T-cell (primary cell): ENCODE data around the gene TECR. TPM values are rescaled to one million over a fixed set of nuclear protein-coding genes. Genes with fewer than 3 reads are reported as not detected.

Experiments used
- ATAC-seq, 4 experiments: fragments of 200-7000 bp in 3 of 4; fragments of 150-1000 bp in 1 of 4; cut with Tn5 transposase; replicated peaks in 1 of 4; 1 replicate in 3 of 4; 2 replicates in 1 of 4; pipeline ENCODE4 v1.10.0; 2021; ENCODE audit warnings: moderate library complexity in 3 of 4, mild to moderate bottlenecking in 2 of 4, moderate number of reproducible peaks in 1 of 4
- CTCF ChIA-PET, 2 donors: fragments of 300-600 bp; sonication (Branson Sonifier 250); formaldehyde crosslinking; loops; one replicate each; lab custom pipeline; 2022; ENCODE audit warnings: antibody characterized with exemption in 2 of 2; lab: Charles Lee
- POLR2A ChIA-PET, 2 donors: fragments of 300-600 bp; sonication (Branson Sonifier 250); formaldehyde crosslinking; loops; one replicate each; lab custom pipeline; 2022; ENCODE audit warnings: antibody characterized with exemption in 2 of 2; lab: Charles Lee
- DNase-seq, 35 experiments: peaks; one replicate each; pipeline versions ENCODE4 v3.0.0 to v3.0.0-alpha.2; 2013 to 2023
- H3K27ac ChIP-seq: one replicate; pipeline ENCODE4 v1.5.1; 2013; ENCODE audit warnings: low read length
- H3K27me3 ChIP-seq, 2 experiments: replicated peaks in 1 of 2; 1 replicate in 1 of 2; 2 replicates in 1 of 2; pipeline versions ENCODE4 v1.6.1 to v1.7.0; 2013; ENCODE audit warnings: low read length in 1 of 2, mixed read lengths in 1 of 2; ENCODE audit not compliant: control insufficient read depth in 2 of 2, insufficient read depth in 2 of 2; ENCODE audit errors: extremely low read depth in 1 of 2
- H3K36me3 ChIP-seq, 2 donors: 1 replicate in 1 of 2; 2 replicates in 1 of 2; pipeline versions ENCODE4 v1.6.1 to v1.7.0; 2013; ENCODE audit warnings: low read length in 1 of 2; ENCODE audit not compliant: control insufficient read depth in 2 of 2, insufficient read depth in 1 of 2; ENCODE audit errors: extremely low read depth in 1 of 2
- H3K4me1 ChIP-seq, 2 experiments: 1 replicate in 1 of 2; 2 replicates in 1 of 2; pipeline versions ENCODE4 v1.6.1 to v1.7.0; 2013; ENCODE audit warnings: low read length in 2 of 2, mixed read lengths in 1 of 2; ENCODE audit not compliant: insufficient read depth in 2 of 2, control insufficient read depth in 1 of 2; ENCODE audit errors: extremely low read depth in 1 of 2
- H3K4me3 ChIP-seq, 2 donors: 1 replicate in 1 of 2; 2 replicates in 1 of 2; pipeline versions ENCODE4 v1.5.1 to v1.7.0; 2013; ENCODE audit warnings: mild to moderate bottlenecking in 2 of 2, low read length in 1 of 2, moderate library complexity in 1 of 2; ENCODE audit not compliant: control insufficient read depth in 1 of 2; ENCODE audit errors: extremely low read depth in 1 of 2
- H3K9me3 ChIP-seq: 2 replicates; pipeline ENCODE4 v1.7.0; 2013
- H3K27ac Mint-ChIP-seq, 2 donors: one replicate each; pipeline ENCODE4 v1.8.0; 2020 to 2021; ENCODE audit warnings: mild to moderate bottlenecking in 2 of 2, mixed read lengths in 2 of 2
- H3K27me3 Mint-ChIP-seq, 2 donors: one replicate each; pipeline ENCODE4 v1.8.0; 2021 to 2022; ENCODE audit warnings: mixed read lengths in 2 of 2
- H3K36me3 Mint-ChIP-seq: one replicate; pipeline ENCODE4 v1.8.0; 2021; ENCODE audit warnings: mixed read lengths
- H3K4me1 Mint-ChIP-seq, 3 donors: one replicate each; pipeline ENCODE4 v1.8.0; 2020 to 2022; ENCODE audit warnings: mixed read lengths in 3 of 3, mild to moderate bottlenecking in 1 of 3
- H3K4me3 Mint-ChIP-seq, 3 donors: one replicate each; pipeline ENCODE4 v1.8.0; 2020 to 2022; ENCODE audit warnings: mild to moderate bottlenecking in 3 of 3, mixed read lengths in 3 of 3, moderate library complexity in 3 of 3
- H3K9me3 Mint-ChIP-seq, 3 donors: one replicate each; pipeline ENCODE4 v1.8.0; 2020 to 2022; ENCODE audit warnings: mixed read lengths in 3 of 3
- WGBS: methylation state at CpG from one replicate; pipeline ENCODE4 v1.1.5; 2013; ENCODE audit warnings: missing lambda C conversion rate; ENCODE audit not compliant: insufficient coverage; 5-methylcytosine and 5-hydroxymethylcytosine counted together
- total RNA-seq, 35 experiments: library from RNA in 6 of 35; stranded (reverse) in 6 of 35; fragments of 120-200 nt in 1 of 35; gene quantifications; one replicate each; pipeline versions ENCODE4 v1.2.1 to v1.2.4 and lab custom pipeline; 2013 to 2026

The TECR gene
- total RNA-seq, 5 donors from 2014 or later (not counting 1 experiment from before 2014, with no cell fraction given) = 137 to 207 (median 171) TPM

DNA sequence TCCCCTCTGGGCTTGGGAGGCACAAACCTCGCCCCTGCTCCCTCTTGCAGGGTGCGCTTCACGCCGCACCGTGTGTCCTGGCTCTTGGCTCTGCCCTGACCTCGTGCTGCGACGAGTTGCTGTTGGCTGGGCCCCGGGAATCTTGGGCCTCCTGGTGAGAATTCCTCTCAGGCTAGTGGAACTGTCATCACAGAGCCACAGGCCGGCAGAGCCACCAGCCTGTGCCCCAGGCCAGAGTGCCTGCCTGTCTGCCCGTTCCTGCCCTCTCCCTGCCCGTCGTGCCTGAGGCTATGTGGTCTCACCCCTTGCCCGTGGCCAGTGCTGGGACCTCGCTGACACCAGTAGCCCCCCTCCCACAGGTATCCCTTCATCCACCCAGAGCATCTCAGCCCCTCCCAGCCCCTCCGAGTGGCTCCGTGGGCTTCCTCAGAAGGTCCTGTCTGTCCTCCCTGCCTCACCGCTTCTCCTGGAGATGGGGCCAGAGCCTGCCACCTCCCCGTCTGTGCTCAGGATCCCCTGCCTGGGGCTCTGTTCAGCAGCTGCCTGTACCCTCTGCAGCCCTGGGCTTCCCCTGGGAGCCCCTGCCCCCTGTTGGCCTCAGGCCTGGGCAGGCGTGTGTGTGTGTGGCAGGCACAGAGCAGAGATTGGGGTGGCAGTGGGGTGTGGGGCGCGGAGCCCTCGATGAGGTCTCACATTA is 29.1 kb downstream of the TECR start:
- no peaks in the 10 kb centered on the region for H3K27me3 ChIP-seq
- ChIA-PET CTCF (no interaction called here), POLR2A (no interaction called here)
- 97% methylated on average over 19 of the region's 23 CpGs for WGBS
- peaks cover 2 to 84% of the 10 kb centered on the region in 2 experiments for H3K4me1 ChIP-seq
- ATAC-seq (no peak), DNase-seq (no peak)
- no peak overlapping the region for H3K4me3 ChIP-seq
- peaks cover 3% of the 10 kb centered on the region for H3K36me3 Mint-ChIP-seq
- H3K4me3 Mint-ChIP-seq = no peak overlapping the region
- peaks cover 21 to 47% (median 45%) of the 10 kb centered on the region in 3 donors for H3K4me1 Mint-ChIP-seq
- no peak overlapping the region for H3K27ac ChIP-seq
- no peaks in the 10 kb centered on the region for H3K9me3 ChIP-seq
- H3K9me3 Mint-ChIP-seq = no peaks in the 10 kb centered on the region
- no peak overlapping the region for H3K27ac Mint-ChIP-seq
- no peaks in the 10 kb centered on the region for H3K27me3 Mint-ChIP-seq
- H3K36me3 ChIP-seq = peaks cover 6 to 21% of the 10 kb centered on the region in 2 donors

DNA sequence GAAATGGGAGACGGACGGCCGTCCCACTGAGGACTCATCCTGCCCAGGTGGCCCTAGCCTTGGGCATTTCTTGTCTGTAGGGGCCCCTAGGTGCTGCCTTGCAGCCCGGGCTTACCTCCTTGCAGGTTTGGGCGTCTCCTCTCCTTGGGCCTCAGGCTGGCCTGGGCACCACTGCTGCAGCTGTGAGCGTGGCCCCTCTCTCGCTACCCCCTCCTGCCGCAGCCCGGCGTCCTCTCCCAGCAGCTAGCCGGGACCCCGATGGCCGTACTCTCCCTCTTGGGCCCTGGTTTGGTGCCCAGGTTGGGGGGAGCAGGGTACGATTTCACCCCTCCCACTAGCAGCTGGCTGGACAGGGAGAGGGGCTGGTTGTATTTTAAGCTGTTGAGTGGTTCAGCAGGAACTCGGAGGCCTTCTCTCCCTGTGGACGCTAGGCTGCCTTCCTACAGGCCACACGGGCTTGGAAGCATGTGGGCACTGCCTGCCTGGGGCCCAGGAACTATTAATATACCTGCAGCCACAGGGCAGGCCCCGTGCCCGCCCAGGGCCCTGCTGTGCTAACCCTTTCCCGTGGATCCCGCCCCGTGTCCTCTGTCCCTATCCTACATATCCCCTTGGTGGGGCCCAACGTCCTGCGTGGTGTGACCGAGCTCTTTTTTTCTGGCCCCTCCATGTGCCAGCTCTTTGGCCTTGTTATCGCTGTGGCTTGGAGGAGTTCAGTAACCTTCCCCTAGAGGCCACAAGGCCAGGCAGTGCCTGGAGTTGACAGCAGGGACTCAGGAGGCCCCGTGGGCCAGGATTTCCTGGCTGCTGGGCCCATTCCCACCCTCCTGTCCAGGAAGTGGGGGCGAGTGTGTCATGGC is 30.8 kb downstream of the TECR start:
- peaks cover 2 to 83% of the 10 kb centered on the region in 2 experiments for H3K4me1 ChIP-seq

DNA sequence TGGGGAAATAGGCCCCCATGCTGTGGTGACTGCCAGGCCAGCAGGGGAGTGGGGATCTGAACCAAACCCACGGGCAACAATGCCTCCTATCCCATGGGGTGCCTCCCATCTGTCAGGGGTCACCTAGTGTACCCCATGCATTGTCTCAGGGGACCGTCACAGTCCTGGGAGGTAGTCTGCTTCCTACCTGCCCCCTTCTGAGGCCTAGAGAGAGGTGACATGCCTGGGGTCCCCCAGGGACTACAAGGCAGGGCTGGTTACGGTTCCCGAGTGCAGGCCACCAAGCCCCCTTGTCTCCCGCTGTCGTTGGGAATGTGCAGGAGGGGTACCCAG is 31.3 kb downstream of the TECR start:
- DNase-seq (no peak), ATAC-seq (no peak)
- Histone ChIP-seq H3K4me3 (no peak overlapping the region), H3K4me1 (peaks cover 2 to 80% of the 10 kb centered on the region in 2 experiments), H3K27ac (no peak overlapping the region), H3K36me3 (peaks cover 14 to 28% of the 10 kb centered on the region in 2 donors), H3K9me3 (no peaks in the 10 kb centered on the region), H3K27me3 (no peaks in the 10 kb centered on the region)
- H3K27ac Mint-ChIP-seq = no peak overlapping the region
- ChIA-PET POLR2A (no interaction called here), CTCF (no interaction called here)
- no peaks in the 10 kb centered on the region for H3K9me3 Mint-ChIP-seq
- H3K27me3 Mint-ChIP-seq = no peaks in the 10 kb centered on the region
- peaks cover 17 to 40% (median 37%) of the 10 kb centered on the region in 3 donors for H3K4me1 Mint-ChIP-seq
- peaks cover 5% of the 10 kb centered on the region for H3K36me3 Mint-ChIP-seq
- no peak overlapping the region for H3K4me3 Mint-ChIP-seq
- WGBS = 96% methylated on average over 6 of the region's 6 CpGs

More for the DNA sequence above, 30.8 kb downstream of the TECR start:
- Histone ChIP-seq H3K9me3 (no peaks in the 10 kb centered on the region), H3K27ac (no peak overlapping the region), H3K4me3 (no peak overlapping the region), H3K27me3 (no peaks in the 10 kb centered on the region), H3K36me3 (peaks cover 8 to 23% of the 10 kb centered on the region in 2 donors)
- POLR2A ChIA-PET = interaction anchor here in 1 of 2 donors (0.6 kb wide), 1 partner anchor 199 kb away, joined by 10 read pairs; no protein-coding TSS in a partner anchor
- Mint-ChIP-seq H3K4me3 (no peak overlapping the region), H3K4me1 (peaks cover 17 to 41% (median 37%) of the 10 kb centered on the region in 3 donors), H3K9me3 (no peaks in the 10 kb centered on the region), H3K27ac (peak overlapping the region; percentile 23 to 55), H3K36me3 (peaks cover 5% of the 10 kb centered on the region), H3K27me3 (no peaks in the 10 kb centered on the region)
- WGBS = 83% methylated on average over 17 of the region's 28 CpGs
- ATAC-seq (no peak), DNase-seq (no peak)
- CTCF ChIA-PET = interaction anchor here in 1 of 2 donors (0.9 kb wide), 2 partner anchors 13 to 123 kb away, joined by 3 to 4 read pairs; no protein-coding TSS in a partner anchor

DNA sequence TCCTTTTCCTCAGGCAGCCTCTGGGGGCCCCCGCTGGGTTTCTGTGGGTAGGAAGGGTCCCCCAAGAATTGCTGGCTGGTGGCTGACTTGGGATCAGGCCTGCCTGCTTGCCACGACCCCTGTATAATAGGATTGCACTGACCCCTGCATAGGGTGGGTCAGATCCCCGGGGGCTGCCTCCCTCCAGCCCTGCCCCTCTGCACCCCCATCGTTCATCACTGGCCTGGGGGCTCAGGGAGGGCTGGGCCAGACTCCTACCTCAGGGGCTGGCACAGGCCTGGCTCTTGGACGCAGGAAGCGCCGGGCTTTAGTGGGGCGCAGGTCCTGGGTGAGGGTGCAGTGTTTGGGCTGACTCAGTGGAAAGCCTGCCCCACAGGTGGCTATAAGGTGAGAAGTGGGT is 31.9 kb downstream of the TECR start:
- Mint-ChIP-seq H3K36me3 (peaks cover 5% of the 10 kb centered on the region), H3K4me1 (peaks cover 12 to 35% (median 33%) of the 10 kb centered on the region in 3 donors), H3K9me3 (no peaks in the 10 kb centered on the region), H3K27me3 (no peaks in the 10 kb centered on the region), H3K27ac (no peak overlapping the region), H3K4me3 (no peak overlapping the region)
- no peaks in the 10 kb centered on the region for H3K9me3 ChIP-seq
- ChIA-PET CTCF (no interaction called here), POLR2A (no interaction called here)
- DNase-seq (no peak), ATAC-seq (no peak)
- WGBS = 84% methylated on average over 7 of the region's 8 CpGs
- peak overlapping the region; percentile 54 for H3K27ac ChIP-seq
- H3K36me3 ChIP-seq = peaks cover 19 to 31% of the 10 kb centered on the region in 2 donors
- H3K4me3 ChIP-seq = no peak overlapping the region
- no peaks in the 10 kb centered on the region for H3K27me3 ChIP-seq
- peaks cover 2 to 80% of the 10 kb centered on the region in 2 experiments for H3K4me1 ChIP-seq

DNA sequence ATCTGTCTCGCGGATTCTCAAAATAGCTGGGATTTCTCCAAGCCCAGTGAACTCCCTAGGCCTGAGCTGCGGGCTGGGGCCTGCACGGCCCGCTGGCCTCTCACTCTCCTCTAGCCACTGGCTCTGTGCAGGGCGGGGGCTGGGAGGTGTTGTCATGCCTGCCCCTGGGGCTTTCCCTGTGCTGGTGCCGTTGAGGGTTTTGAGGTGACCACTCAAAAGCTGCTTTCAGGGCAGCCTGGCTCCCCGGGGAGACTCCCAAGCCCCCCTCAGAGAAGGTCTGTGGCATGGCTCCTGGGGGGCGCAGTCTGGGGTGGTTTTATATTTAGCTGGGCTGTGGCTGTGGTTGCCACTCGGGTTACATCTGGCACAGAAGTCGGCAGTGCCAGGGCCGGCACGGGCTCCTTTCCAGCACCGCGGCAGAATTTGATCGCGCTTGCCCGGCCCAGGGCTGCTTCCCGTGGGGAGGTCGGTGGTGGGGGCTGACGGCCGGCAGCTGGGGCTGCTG is 32.5 kb downstream of the TECR start:
- H3K27ac ChIP-seq = peak overlapping the region; percentile 54
- H3K36me3 ChIP-seq = peaks cover 20 to 31% of the 10 kb centered on the region in 2 donors
- Mint-ChIP-seq H3K4me1 (peaks cover 6 to 32% (median 29%) of the 10 kb centered on the region in 3 donors), H3K27ac (peak overlapping the region in 1 of 2 donors; percentile 64), H3K27me3 (no peaks in the 10 kb centered on the region), H3K4me3 (no peak overlapping the region), H3K9me3 (no peaks in the 10 kb centered on the region), H3K36me3 (peaks cover 5% of the 10 kb centered on the region)
- no peak overlapping the region for H3K4me3 ChIP-seq
- no peaks in the 10 kb centered on the region for H3K27me3 ChIP-seq
- ATAC-seq (no peak), DNase-seq (peak in 8 of 35 experiments; percentile 18 to 35 (median 21))
- ChIA-PET CTCF (interaction anchor here in 1 of 2 donors (0.8 kb wide), 1 partner anchor 9 kb away, joined by 4 read pairs; no protein-coding TSS in a partner anchor), POLR2A (no interaction called here)
- H3K9me3 ChIP-seq = no peaks in the 10 kb centered on the region
- H3K4me1 ChIP-seq = peaks cover 0 to 78% of the 10 kb centered on the region in 2 experiments
- WGBS = 79% methylated on average over 17 of the region's 22 CpGs
